Stomach (tissue), 9 donors: ENCODE data around the gene OTUD7B. TPM values are rescaled to one million over a fixed set of nuclear protein-coding genes. Genes with fewer than 3 reads are reported as not detected.

ENCODE experiments used
- DNase-seq, 2 donors: peaks; one replicate each; pipeline versions ENCODE4 v3.0.0 to v3.0.0-alpha.2; 2013 to 2019
- H3K27ac ChIP-seq, 5 donors: fragments of 200-600 bp in 4 of 5; sonication (generic) in 4 of 5; one replicate each; pipeline ENCODE4 v1.5.1; 2013 to 2019; ENCODE audit warnings: mild to moderate bottlenecking in 1 of 5, moderate library complexity in 1 of 5
- H3K27me3 ChIP-seq, 3 donors: fragments of 200-600 bp; sonication (generic); one replicate each; pipeline ENCODE4 v1.5.1; 2017 to 2019; ENCODE audit warnings: mixed run types in 1 of 3
- H3K36me3 ChIP-seq, 4 donors: fragments of 200-600 bp; sonication (generic); 1 replicate in 3 of 4; 2 replicates in 1 of 4; pipeline ENCODE4 v1.5.1; 2016 to 2019
- H3K4me1 ChIP-seq, 4 donors: fragments of 200-600 bp; sonication (generic); one replicate each; pipeline ENCODE4 v1.5.1; 2016 to 2019
- H3K4me3 ChIP-seq, 4 donors: fragments of 200-600 bp; sonication (generic) in 3 of 4; one replicate each; pipeline ENCODE4 v1.5.1; 2016 to 2019; ENCODE audit warnings: mild to moderate bottlenecking in 1 of 4
- H3K9me3 ChIP-seq, 4 donors: fragments of 200-600 bp; sonication (generic); one replicate each; pipeline ENCODE4 v1.5.1; 2016 to 2019
- EP300 ChIP-seq: sonication (generic); formaldehyde crosslinking; IDR thresholded peaks from one replicate; pipeline ENCODE4 v1.6.1; 2017; ENCODE audit warnings: antibody characterized with exemption
- POLR2A ChIP-seq, 4 donors: fragments of 450-650 bp; IDR thresholded peaks; one replicate each; pipeline ENCODE4 v1.6.1; 2016; ENCODE audit warnings: antibody characterized with exemption in 4 of 4, control low read depth in 2 of 4, mild to moderate bottlenecking in 1 of 4, moderate library complexity in 1 of 4
- POLR2AphosphoS5 ChIP-seq, 3 donors: sonication (generic); formaldehyde crosslinking; IDR thresholded peaks; one replicate each; pipeline ENCODE4 v1.6.1; 2016; ENCODE audit warnings: antibody characterized with exemption in 3 of 3
- WGBS, 5 donors: extraction: QIAGEN DNeasy Blood & Tissue Kit in 3 of 5; methylation state at CpG; one replicate each; pipeline versions ENCODE4 v1.1.5 to v1.1.7; 2013 to 2018; 5-methylcytosine and 5-hydroxymethylcytosine counted together
- intact Hi-C: fragments of 100-400 bp; cut with DNase I; formaldehyde crosslinking; loops from one replicate; pipeline ENCODE4 v1.15.1; 2023; ENCODE audit warnings: low total_unique reads
- polyA plus RNA-seq, 3 donors: library from polyadenylated mRNA; stranded (reverse); fragments of 200-250 nt; gene quantifications; one replicate each; pipeline ENCODE4 v1.2.3, GENCODE V29; 2013
- total RNA-seq, 5 donors: library from RNA; depleted of rRNA; stranded (reverse); fragments of >200 nt; gene quantifications; one replicate each; pipeline versions ENCODE4 v1.1.0 to v1.2.3, GENCODE V29; 2014 to 2016
- TF ChIP-seq, protein P1 (sequence below), 7 experiments: fragments of 450-650 bp in 4 of 7; fragments of 200-600 bp in 3 of 7; sonication (generic) in 3 of 7; IDR thresholded peaks; one replicate each; pipeline ENCODE4 v1.5.1; 2016 to 2019; ENCODE audit warnings: antibody characterized with exemption in 7 of 7, control low read depth in 2 of 7, mild to moderate bottlenecking in 1 of 7
- donor health status: healthy with polysubstance abuse.
- donor health status: Bipolar disorder and iron deficiency.
- donor health status: healthy.

OTUD7B gene
- total and polyA plus RNA-seq, 8 donors, result 2.2 to 38.8 (median 10.9) TPM

DNA sequence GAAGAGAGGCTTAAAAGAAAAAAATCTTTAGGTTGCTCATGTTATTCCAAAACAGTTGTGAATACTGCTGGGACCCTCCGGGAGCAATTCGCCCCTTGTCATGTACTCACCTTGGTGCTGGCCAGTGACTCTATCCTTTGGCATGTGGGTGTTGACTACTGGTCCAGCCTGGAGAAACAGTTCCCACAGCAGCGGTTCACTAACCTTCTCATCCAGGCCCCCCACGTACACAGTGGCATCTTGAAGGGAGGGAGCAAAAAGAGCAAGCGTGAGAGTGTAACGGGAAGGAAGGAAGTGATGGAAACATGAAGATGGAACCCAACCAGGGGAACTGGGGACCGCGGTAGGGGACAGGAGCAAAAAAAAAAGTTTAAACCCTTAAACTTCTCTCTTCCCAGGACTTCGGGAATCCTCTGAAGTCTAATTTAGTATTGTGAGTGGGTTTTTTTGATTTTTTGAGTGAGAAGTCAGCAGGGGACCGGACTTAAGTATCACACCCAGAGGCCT is 83.4 kb downstream of the OTUD7B start:
- H3K9me3 ChIP-seq, result no peaks in the 10 kb centered on the region
- WGBS, 5 donors, result 2 to 3% (median 2%) methylated on average over 10 of the region's 10 CpGs
- TF ChIP-seq POLR2A (IDR thresholded peaks at IDR 0.05) (no peak), POLR2AphosphoS5 (IDR thresholded peaks at IDR 0.05) (no peak), EP300 (no peak)
- TF ChIP-seq, protein P1, sequence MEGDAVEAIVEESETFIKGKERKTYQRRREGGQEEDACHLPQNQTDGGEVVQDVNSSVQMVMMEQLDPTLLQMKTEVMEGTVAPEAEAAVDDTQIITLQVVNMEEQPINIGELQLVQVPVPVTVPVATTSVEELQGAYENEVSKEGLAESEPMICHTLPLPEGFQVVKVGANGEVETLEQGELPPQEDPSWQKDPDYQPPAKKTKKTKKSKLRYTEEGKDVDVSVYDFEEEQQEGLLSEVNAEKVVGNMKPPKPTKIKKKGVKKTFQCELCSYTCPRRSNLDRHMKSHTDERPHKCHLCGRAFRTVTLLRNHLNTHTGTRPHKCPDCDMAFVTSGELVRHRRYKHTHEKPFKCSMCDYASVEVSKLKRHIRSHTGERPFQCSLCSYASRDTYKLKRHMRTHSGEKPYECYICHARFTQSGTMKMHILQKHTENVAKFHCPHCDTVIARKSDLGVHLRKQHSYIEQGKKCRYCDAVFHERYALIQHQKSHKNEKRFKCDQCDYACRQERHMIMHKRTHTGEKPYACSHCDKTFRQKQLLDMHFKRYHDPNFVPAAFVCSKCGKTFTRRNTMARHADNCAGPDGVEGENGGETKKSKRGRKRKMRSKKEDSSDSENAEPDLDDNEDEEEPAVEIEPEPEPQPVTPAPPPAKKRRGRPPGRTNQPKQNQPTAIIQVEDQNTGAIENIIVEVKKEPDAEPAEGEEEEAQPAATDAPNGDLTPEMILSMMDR (IDR thresholded peaks at IDR 0.05), result no peak
- H3K4me3 ChIP-seq, result peak overlapping the region; percentile 65 to 94 (median 94)
- no peak for DNase-seq
- H3K4me1 ChIP-seq, result peaks cover 16 to 44% (median 35%) of the 10 kb centered on the region in 4 donors
- intact Hi-C loops, result no loop called here
- H3K27ac ChIP-seq, result peak overlapping the region; percentile 90 to 98 (median 96)
- H3K36me3 ChIP-seq, result peaks cover 43 to 72% (median 59%) of the 10 kb centered on the region in 4 donors
- no peaks in the 10 kb centered on the region for H3K27me3 ChIP-seq

DNA sequence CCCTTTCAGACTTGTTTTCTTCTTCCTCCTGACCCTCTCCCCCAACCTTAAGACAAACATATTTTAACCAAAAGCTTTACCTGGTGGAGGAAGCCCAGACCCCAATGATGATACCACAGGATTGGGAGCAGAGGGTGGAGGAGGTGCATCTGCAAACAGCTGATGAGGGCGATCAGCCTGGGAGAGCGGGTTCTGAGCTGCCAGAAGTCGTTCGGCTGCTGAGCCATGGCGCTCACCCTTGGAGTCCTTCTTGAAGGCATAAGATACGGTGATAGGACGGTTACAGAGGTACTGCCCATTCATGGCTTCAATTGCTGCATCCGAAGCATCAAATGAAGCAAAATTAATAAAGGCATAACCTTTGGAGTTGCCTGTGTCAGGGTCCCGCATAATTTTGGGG is 84.2 kb downstream of the OTUD7B start:
- H3K4me3 ChIP-seq, result peak overlapping the region; percentile 65 to 94 (median 94)
- no peak for TF ChIP-seq POLR2AphosphoS5 (IDR thresholded peaks at IDR 0.05)
- no peak for TF ChIP-seq EP300
- TF ChIP-seq, protein P1 (IDR thresholded peaks at IDR 0.05), result no peak
- no peak for TF ChIP-seq POLR2A (IDR thresholded peaks at IDR 0.05)

DNA sequence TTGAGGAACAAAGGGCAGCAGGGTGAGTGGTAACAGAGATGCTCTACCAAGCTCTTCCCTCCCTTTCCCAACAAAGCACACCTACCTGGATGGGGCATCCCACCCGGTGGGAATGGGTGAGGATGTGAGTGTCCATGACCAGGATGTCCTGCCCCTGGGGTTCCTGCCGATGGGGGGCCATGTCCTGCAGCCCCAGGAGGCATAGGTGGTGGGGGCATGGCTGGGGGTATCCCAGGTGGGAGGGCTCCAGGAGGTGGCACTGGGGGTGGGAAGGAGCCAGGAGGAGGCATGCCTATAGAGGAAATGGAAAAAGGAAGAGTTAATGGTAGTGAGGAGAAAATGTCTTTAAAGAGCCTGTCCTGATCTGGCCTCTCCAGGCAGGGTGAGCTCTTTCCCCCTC is 84.8 kb downstream of the OTUD7B start:
- TF ChIP-seq EP300, result no peak
- no peaks in the 10 kb centered on the region for H3K9me3 ChIP-seq
- peak overlapping the region in 2 of 4 donors; percentile 94 for H3K4me3 ChIP-seq
- H3K27ac ChIP-seq, result no peak overlapping the region
- H3K36me3 ChIP-seq, result peaks cover 43 to 70% (median 58%) of the 10 kb centered on the region in 4 donors
- WGBS, 5 donors, result 80 to 91% (median 83%) methylated on average over 2 of the region's 2 CpGs
- H3K4me1 ChIP-seq, result peaks cover 16 to 44% (median 35%) of the 10 kb centered on the region in 4 donors
- no peaks in the 10 kb centered on the region for H3K27me3 ChIP-seq
- intact Hi-C loops, result no loop called here
- no peak for DNase-seq

More for the DNA sequence above, 84.2 kb downstream of the OTUD7B start:
- peaks cover 43 to 71% (median 60%) of the 10 kb centered on the region in 4 donors for H3K36me3 ChIP-seq
- no peak overlapping the region for H3K27ac ChIP-seq
- no peaks in the 10 kb centered on the region for H3K27me3 ChIP-seq
- WGBS, 5 donors, result 92 to 96% (median 94%) methylated on average over 9 of the region's 9 CpGs
- intact Hi-C loops, result no loop called here
- no peak for DNase-seq
- peaks cover 16 to 44% (median 35%) of the 10 kb centered on the region in 4 donors for H3K4me1 ChIP-seq
- H3K9me3 ChIP-seq, result no peaks in the 10 kb centered on the region

DNA sequence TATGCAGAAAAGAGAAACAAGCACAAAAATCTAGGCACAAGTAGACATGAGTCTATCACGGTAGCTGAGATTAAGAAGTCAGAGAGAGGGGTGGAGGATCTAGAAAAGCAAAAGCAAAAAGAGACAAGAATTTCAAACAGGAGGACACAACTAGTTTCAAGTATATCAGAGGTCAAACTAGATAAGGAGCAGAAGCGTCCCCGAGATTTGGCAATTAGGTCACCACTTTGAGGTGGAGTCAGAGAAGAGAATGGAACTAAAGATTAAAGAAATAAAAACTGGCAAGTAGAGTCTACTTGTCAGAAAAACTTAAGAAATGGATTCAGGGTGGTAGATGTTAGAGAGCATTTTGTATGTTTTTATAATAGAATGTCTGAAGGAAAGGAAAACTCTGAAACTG is 85.2 kb downstream of the OTUD7B start:
- no peak overlapping the region for H3K4me3 ChIP-seq
- intact Hi-C loops, result no loop called here
- peaks cover 43 to 66% (median 55%) of the 10 kb centered on the region in 4 donors for H3K36me3 ChIP-seq
- H3K4me1 ChIP-seq, result peaks cover 16 to 44% (median 35%) of the 10 kb centered on the region in 4 donors
- no peak for DNase-seq
- no peaks in the 10 kb centered on the region for H3K27me3 ChIP-seq
- no peak overlapping the region for H3K27ac ChIP-seq
- H3K9me3 ChIP-seq, result no peaks in the 10 kb centered on the region
- TF ChIP-seq, protein P1 (IDR thresholded peaks at IDR 0.05), result no peak
- TF ChIP-seq EP300, result no peak
- TF ChIP-seq POLR2AphosphoS5 (IDR thresholded peaks at IDR 0.05), result no peak
- no peak for TF ChIP-seq POLR2A (IDR thresholded peaks at IDR 0.05)
- WGBS, 5 donors, result 62 to 76% (median 74%) methylated on average over 3 of the region's 3 CpGs

DNA sequence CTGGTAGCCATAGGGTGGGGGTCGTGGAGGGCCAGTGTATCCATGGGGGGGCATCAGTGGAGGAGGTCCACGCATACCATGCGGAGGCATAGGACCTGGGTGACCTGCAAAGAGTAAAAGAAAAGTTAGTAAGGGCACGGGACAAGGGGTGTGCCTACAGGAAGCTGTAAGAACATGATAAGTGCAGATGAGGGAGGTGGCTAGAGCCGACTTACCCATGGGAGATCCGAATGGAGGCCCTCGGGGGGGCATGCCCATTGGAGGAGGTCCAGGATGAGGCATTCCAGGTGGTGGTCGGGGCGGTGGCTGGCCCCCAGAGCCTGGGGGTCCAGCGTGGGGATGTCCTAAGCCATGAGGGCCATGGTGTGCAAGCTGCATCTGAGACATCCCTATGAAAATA is 86.9 kb downstream of the OTUD7B start:
- intact Hi-C loops, result no loop called here
- no peaks in the 10 kb centered on the region for H3K27me3 ChIP-seq
- H3K36me3 ChIP-seq, result peaks cover 43 to 55% (median 52%) of the 10 kb centered on the region in 4 donors
- H3K4me3 ChIP-seq, result no peak overlapping the region
- WGBS, 5 donors, result 85 to 93% (median 87%) methylated on average over 10 of the region's 10 CpGs
- no peak overlapping the region for H3K27ac ChIP-seq
- no peaks in the 10 kb centered on the region for H3K9me3 ChIP-seq
- H3K4me1 ChIP-seq, result peaks cover 16 to 39% (median 31%) of the 10 kb centered on the region in 4 donors
- no peak for DNase-seq
- TF ChIP-seq POLR2A (IDR thresholded peaks at IDR 0.05) (no peak), POLR2AphosphoS5 (IDR thresholded peaks at IDR 0.05) (no peak), EP300 (no peak)
- TF ChIP-seq, protein P1 (IDR thresholded peaks at IDR 0.05), result no peak
